Mammary epithelial cell (primary cell): ENCODE measurements around the gene HPSE2.

ENCODE experiments used
- EZH2 ChIP-seq: IDR thresholded peaks from 2 replicates; pipeline ENCODE4 v1.6.1; 2012; ENCODE audit warnings: low read length, inconsistent platforms, borderline replicate concordance
- TF ChIP-seq, protein P1 (sequence below), 2 donors: IDR thresholded peaks in 1 of 2; conservative IDR thresholded peaks in 1 of 2; 2 replicates each; pipeline ENCODE4 v1.5.1; 2011 to 2012; ENCODE audit warnings: inconsistent platforms in 2 of 2, low read length in 2 of 2, mild to moderate bottlenecking in 2 of 2, control low read depth in 1 of 2, low read depth in 1 of 2; ENCODE audit not compliant: insufficient read depth in 1 of 2; ENCODE audit errors: extremely low read depth in 1 of 2

DNA sequence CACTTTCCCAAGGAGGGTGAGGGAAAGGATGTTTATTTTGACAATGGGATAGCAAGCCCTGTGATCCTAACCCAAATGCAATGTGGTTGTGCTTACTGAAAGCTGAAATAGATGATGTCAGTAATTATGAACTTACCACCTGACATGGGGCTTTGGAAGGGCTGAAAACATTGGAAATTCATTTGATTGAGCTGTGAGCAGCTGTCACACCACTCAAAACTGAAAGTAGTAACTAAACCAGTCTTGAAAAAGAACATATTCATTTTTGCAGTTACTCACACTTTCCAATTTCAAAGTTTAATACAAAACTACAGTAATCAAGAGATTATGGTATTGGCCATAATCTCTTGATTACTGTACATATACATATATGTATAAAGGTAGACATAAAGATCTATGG lies 633.4 kb downstream of the HPSE2 start:
- TF ChIP-seq, protein P1, sequence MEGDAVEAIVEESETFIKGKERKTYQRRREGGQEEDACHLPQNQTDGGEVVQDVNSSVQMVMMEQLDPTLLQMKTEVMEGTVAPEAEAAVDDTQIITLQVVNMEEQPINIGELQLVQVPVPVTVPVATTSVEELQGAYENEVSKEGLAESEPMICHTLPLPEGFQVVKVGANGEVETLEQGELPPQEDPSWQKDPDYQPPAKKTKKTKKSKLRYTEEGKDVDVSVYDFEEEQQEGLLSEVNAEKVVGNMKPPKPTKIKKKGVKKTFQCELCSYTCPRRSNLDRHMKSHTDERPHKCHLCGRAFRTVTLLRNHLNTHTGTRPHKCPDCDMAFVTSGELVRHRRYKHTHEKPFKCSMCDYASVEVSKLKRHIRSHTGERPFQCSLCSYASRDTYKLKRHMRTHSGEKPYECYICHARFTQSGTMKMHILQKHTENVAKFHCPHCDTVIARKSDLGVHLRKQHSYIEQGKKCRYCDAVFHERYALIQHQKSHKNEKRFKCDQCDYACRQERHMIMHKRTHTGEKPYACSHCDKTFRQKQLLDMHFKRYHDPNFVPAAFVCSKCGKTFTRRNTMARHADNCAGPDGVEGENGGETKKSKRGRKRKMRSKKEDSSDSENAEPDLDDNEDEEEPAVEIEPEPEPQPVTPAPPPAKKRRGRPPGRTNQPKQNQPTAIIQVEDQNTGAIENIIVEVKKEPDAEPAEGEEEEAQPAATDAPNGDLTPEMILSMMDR (conservative IDR thresholded peaks at IDR 0.05 in 1 of 2, IDR thresholded peaks at IDR 0.05 in 1 of 2; ENCODE audit: extremely low read depth in 1 of 2, insufficient read depth in 1 of 2, low read depth in 1 of 2, low read length in 2 of 2), result no peak
- TF ChIP-seq EZH2, result no peak
